Measurements from ENCODE around the gene GRK5. TPM values are rescaled to one million over a fixed set of nuclear protein-coding genes. Genes with fewer than 3 reads are reported as not detected.

Gene GRK5
- total RNA-seq, 1 donor from 2014 or later: 20.2 TPM

DNA sequence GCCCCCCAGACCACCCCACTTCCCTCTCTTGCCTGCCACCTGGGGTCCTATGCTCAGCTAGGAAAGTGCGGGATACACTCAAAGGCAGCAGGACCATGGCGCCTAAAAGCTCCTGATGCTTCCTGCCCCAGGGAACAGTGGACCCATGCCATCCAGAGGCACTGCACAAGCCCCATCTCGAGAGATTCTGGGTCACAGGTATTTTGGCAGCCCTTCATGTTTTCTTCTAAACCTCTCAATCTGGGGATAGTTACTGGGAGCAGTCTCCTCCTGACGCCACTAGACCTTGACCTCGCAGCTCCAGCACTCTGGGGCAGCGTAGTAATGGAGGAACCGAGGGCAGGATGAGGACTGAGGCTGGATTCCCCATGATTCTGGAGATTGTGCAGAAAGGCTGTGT is 107.1 kb downstream of the GRK5 start:
- no peak for DNase-seq (ENCODE audit: low spot score)

- DNase-seq (ENCODE audit: low spot score): no peak
Observed at GRCh38 chr10:119315128-119316001, 108.0 kb downstream of the GRK5 start.

DNA sequence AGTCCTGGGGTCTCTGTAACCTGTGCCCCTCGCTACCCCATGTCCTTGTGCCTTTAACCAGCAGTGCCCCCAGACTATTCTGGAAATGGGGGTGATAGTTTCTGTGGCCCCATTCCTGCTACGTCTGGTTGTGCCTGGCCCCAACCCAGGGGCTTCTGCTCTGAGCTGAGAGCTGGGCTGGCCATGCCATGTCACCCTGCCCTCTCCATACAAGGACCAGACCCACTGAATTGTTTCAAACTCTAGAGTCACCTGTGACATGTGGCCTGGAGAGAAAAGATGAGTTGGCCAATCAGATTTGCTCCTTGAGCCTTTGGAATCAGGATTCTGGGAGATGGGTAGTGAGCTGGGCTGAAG is 108.6 kb downstream of the GRK5 start:
- DNase-seq (ENCODE audit: low spot score): no peak

DNA sequence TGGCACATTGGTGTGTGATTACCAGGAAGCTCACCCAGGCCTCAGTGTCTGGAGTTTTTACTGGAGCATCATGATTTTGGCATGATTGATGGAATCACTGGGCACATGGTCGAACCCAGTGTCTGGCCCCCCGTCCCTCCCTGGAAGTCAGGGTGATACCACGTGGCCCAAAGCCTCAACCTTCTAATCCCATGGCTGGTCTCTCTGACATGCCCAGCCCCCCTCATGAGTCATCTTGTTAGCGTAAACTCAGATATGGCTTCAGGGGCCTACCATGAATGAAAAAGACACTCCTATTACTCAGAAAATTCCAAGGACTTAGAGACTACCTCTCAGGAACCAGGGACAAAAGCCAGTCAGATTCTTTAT is 109.3 kb downstream of the GRK5 start:
- DNase-seq (ENCODE audit: low spot score): no peak

DNA sequence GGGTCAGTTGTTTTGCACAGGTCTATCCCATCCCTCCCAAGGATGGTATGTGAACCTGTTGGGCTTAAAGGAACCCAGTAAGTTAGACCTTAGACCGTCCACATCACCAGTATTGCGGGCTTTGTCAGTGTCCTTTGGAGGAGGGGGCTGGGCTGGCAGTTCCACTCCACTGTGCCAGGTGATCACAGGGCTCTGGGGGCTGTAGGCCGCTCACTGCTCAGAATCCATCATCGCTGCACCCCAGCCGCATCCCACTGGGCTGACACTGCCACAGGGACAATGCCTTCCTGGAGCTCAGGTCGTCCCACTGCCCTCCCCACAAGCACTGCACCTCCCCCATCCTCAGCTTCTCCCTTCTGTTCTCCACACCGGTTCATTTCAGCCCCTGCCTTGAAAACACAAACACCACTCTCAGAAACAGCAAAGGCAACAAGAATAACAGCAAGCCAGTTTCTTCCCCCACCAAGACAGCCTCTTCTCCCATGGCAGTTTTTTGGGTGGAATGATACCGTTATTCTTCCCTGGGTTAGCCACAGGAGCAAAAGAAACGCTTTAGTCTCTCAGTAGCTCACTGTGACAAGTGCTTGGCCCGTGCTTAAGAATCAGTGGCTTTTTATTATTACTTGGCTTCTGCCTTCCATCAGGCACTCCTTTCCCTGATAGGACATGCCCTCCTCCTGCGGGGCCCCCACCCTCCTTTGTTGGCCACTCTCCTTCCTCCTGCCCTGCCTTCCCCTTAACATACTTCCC is 111.2 kb downstream of the GRK5 start:
- DNase-seq (ENCODE audit: low spot score): no peak

DNA sequence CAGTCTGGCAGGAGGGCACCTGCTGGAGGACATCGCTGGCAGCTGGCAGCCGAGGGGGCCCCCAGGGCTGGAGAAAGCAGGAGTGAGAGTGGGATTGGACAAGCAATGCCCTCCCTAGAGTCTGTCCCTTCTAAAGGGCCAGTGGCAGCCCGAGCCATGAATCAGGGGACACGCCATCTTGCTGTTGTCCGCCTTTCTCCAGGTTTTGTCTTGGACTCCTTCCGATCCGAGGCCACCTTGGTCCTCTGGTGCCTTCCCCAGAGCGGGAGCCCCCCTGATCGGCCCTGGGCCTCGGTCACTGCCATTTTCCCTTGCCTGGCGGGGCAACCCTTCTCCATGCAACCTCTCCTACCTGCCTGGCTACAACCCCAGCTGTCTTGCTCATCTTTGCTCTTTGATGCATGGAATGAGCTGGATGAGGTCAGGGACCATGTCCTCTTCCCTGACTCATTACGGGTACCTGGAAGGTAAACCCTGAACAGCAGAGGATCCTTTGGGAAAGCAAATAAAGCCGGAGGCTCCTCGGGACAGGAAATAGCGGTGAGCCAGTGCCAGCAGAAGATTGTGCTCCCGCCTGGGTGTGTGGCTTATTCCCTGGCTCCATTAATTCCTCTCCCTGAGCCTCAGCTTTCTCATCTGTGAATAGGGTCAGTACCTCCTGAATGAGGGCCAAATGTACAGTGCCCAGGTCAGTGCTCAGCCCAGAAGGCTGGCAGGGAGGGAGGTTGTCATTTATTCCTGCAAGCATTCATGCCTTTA is 112.0 kb downstream of the GRK5 start:
- DNase-seq (ENCODE audit: low spot score): no peak

DNA sequence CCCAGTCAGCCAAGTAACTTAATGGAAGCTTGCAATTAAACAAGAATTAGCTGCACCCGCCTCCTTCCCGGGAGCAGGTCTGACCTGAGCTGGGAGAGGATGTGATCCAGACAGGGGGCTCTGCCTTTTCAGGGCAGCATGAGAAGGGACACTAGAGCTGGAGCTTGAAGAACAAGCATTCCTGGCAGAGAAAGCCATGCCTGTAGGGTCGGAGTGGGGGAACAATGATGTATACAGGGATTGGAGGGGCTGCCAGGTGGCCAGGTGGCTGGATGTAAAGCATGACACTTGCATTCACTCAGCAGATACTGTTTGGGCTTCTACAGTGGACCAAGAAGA is 112.5 kb downstream of the GRK5 start:
- DNase-seq (ENCODE audit: low spot score): no peak

GRCh38 chr10:119320981-119321380 is 113.6 kb downstream of the GRK5 start:
- no peak for DNase-seq (ENCODE audit: low spot score)

- no peak for DNase-seq (ENCODE audit: low spot score)
Observed at GRCh38 chr10:119323085-119324016, 116.0 kb downstream of the GRK5 start.

DNA sequence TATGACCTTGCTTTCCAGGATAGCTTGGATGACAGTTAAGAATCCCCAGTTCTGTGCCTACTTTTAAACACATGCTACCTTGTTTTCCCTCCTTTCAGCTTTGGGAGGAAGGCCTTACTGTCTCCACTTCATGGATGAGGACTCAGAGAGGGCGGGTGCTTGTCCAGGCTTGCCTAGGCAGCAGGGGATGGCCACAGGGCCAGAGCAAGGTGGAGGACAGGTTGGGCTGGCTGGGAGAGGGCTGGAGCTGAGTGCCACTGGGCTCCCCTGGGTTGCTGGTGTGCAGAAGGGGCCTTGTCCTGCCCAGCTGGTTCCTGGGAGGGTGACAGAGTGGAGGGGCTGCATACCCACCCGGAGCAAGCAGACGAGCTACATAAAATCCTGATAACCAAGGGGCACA is 117.8 kb downstream of the GRK5 start:
- DNase-seq (ENCODE audit: low spot score): no peak

- DNase-seq (ENCODE audit: low spot score): no peak
Observed at GRCh38 chr10:119326167-119326566, 118.8 kb downstream of the GRK5 start.

DNA sequence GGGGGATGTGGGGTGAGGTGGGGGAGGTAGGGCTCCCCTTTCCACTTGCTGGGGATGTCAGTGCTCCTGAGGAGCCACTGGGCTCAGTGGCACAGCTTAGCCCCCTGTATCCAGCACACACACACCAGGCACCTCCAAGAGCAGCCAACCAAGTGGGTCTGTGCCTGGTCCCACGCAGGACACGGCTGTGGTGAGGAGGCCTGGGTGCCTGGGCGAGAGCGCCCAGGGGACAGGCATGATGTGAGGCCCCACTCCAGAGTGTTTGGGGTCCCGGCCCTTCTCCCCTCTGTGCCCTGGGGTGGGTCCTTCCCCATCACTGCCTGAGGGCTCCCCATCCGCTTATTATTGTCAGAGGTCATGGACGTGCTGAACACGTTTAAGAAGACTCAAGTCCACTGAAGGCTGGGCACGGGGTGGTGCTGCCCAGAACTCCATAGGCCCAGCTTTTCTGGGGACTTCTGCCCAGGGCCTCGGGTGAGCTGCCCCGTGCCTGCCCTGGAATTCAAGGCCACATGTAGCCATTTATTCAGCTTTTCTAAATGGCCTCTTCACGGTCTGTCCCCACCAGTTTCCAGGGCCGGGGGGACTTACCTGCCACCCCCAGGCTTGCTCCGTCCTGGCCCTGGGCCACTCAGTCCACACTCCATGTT is 119.8 kb downstream of the GRK5 start:
- no peak for DNase-seq (ENCODE audit: low spot score)

- DNase-seq (ENCODE audit: low spot score): no peak
Observed at GRCh38 chr10:119328223-119328622, 120.9 kb downstream of the GRK5 start.

GRCh38 chr10:119330342-119330741 is 123.0 kb downstream of the GRK5 start:
- no peak for DNase-seq (ENCODE audit: low spot score)

DNA sequence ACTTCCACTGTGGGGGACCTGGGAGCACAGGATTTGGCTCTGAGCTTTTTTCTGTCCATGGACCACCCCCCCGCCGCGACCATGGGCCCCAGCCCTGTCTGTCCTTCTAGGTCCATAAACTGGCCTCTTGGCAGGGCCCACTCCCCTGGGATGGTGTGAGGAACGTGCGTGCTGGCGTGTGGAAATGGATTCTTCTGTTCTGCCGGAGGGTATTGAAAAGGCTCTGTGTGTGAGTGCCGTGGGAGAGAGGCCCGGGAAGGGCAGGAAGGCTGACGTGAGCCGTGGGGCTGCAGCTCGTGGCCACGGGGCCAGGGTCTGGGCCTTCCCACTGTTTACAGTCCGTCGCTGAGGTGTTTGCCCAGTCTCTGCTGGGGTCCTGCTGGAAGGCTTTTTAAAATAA is 123.7 kb downstream of the GRK5 start:
- DNase-seq (ENCODE audit: low spot score): no peak

DNA sequence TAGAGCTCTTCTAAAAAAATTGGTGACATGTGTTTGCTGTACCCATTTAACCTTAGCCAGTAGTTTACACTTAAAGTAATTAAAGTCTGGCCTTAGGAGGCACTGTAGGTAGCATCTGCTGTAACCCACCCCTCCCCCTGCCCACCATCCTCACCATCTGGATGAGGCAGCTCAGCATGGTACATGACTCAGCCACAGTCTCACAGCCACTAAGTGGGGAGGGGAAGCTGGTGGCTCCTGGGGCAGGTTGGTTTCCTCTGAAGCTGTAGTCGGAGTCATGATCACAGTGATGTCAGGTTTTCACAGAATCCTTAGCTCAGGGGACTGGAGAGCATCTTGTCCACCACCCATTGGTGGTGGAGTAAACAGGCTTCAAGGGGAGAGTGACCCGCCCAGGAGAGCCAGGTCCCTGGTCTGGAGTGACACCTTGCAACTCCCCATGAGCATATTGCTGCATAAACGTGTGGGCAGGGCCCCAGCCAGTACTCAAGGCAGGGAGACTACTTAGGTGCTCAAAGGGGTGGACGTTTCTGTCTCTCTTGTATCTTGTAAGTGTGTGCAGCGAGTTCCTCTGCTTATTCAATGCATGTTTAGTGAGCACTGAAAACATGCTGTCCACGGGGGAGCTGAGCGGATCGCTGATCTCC is 125.9 kb downstream of the GRK5 start:
- no peak for DNase-seq (ENCODE audit: low spot score)

DNA sequence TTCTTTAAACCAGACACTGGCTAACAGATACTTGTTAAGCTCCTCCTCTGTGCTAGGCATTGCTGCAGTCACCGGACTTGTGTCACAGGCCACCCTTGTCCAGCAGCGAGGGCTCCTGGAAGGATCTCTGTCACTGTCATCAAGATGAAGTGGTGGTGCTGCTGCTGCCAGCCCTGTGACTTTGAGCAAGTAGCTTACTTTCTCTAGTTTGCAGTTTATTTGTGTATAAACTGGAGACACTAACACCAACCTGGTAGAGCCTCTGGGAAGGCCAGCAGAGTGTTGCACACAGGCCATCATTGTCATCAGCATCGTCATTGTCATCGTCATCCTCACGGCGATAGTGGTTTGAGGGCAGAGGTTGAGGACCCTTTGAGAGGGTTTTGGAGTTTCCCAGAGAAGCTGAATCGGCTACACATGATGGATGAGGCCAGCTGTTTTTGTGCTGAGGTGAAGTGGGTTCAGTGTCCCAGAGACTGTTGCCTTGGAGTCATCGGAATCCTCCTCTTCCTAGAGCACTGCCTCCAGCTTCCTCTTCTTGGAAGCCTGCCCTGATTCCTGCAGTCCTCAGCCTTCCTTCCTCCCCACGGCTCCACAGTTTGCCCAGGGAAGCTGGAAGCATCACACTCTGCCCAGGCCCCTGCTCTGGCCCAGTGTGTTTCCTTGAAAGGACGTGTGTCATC is 128.4 kb downstream of the GRK5 start:
- no peak for DNase-seq (ENCODE audit: low spot score)

DNA sequence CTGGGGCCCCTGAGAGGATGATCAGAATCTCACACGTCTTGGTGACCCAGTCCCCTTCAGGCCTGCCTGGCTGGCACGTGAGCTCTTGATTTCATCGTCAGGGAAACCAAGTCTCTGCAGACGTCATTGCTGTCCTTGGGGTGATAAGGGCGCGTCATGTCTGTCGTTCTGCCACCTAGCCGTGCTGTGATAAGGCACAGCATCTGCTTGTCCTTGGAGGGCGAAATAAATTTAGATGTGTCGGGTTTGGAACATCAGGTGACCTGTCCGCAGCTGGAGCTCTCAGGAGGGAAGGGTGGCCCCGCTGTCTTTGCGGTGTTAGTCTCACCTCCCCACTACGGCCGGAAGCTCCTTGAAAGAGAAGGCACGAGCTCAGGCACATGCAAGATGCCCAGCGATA is 129.2 kb downstream of the GRK5 start:
- no peak for DNase-seq (ENCODE audit: low spot score)

DNA sequence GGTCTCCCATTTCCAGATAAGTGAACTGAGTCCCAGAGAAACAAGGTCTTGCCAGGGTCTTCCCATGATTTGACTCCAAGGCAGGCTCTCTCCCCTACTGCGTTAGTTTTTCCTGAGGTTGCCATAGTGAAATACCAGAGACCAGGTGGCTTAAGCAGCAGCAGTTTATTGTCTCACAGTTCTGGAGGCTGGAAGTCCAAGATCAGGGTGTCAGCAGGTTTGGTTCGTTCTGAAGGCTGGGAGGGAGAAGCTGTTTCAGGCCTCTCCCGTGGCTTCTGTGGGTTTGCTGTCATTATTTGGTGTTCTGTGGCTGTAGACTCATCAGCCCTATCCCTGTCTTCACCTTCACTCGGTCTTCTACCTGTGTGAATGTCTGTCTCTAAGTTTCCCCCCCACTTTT is 129.9 kb downstream of the GRK5 start:
- DNase-seq (ENCODE audit: low spot score): no peak

Measured in mesenteric fat pad (tissue), 1 donor.